SK-N-SH (cell line): ENCODE data around the gene CCDC38. TPM values are rescaled to one million over a fixed set of nuclear protein-coding genes. Genes with fewer than 3 reads are reported as not detected.
A peak's percentile ranks its signal among the peaks of the same experiment; 100 is the strongest.

Source experiments
- EP300 ChIP-seq, 2 experiments: IDR thresholded peaks; 2 replicates each; pipeline versions ENCODE4 v1.4.0 to v1.6.1; 2012; ENCODE audit warnings: borderline replicate concordance in 1 of 2, low read depth in 1 of 2, low read length in 1 of 2
- EZH2phosphoT487 ChIP-seq: fragments of 200-600 bp; sonication (generic); IDR thresholded peaks from 2 replicates; pipeline ENCODE4 v1.6.1; 2017; ENCODE audit warnings: low read depth, mixed run types, mild to moderate bottlenecking, antibody characterized with exemption, moderate library complexity, borderline replicate concordance
- FOSL2 ChIP-seq: IDR thresholded peaks from 2 replicates; pipeline ENCODE4 v1.4.0; 2012; ENCODE audit warnings: low read depth, mild to moderate bottlenecking, moderate library complexity, borderline replicate concordance
- FOXJ3 ChIP-seq: sonication (generic); formaldehyde crosslinking; IDR thresholded peaks from 2 replicates; pipeline ENCODE4 v1.5.1; 2020; ENCODE audit warnings: mild to moderate bottlenecking, missing genetic modification reagents
- FOXM1 ChIP-seq: IDR thresholded peaks from 2 replicates; pipeline ENCODE4 v1.4.0; 2012; ENCODE audit warnings: low read depth, mild to moderate bottlenecking
- GABPA ChIP-seq: IDR thresholded peaks from 2 replicates; pipeline ENCODE4 v1.4.0; 2012; ENCODE audit warnings: low read depth, mild to moderate bottlenecking
- IRF3 ChIP-seq: fragments of 150-350 bp; IDR thresholded peaks from 2 replicates; pipeline ENCODE4 v1.6.1; 2016; ENCODE audit warnings: mild to moderate bottlenecking, low read depth, low read length
- JUND ChIP-seq: IDR thresholded peaks from 2 replicates; pipeline ENCODE4 v1.4.0; 2012
- MAX ChIP-seq: IDR thresholded peaks from 2 replicates; pipeline ENCODE4 v1.4.0; 2012; ENCODE audit warnings: low read depth
- MEF2A ChIP-seq: IDR thresholded peaks from 2 replicates; pipeline ENCODE4 v1.4.0; 2012; ENCODE audit warnings: low read depth, borderline replicate concordance
- MXI1 ChIP-seq: IDR thresholded peaks from 2 replicates; pipeline ENCODE4 v1.6.1; 2012; ENCODE audit warnings: mild to moderate bottlenecking, low read depth, low read length, improper control_type of control experiment
- NFIC ChIP-seq: IDR thresholded peaks from 2 replicates; pipeline ENCODE4 v1.4.0; 2012; ENCODE audit warnings: borderline replicate concordance
- NRF1 ChIP-seq: IDR thresholded peaks from 2 replicates; pipeline ENCODE4 v1.6.1; 2012; ENCODE audit warnings: low read depth, mild to moderate bottlenecking, low read length
- POLR2AphosphoS5 ChIP-seq: IDR thresholded peaks from 2 replicates; pipeline ENCODE4 v1.6.1; 2012; ENCODE audit warnings: low read depth, low read length
- RXRA ChIP-seq: IDR thresholded peaks from 2 replicates; pipeline ENCODE4 v1.4.0; 2012; ENCODE audit warnings: low read depth, mild to moderate bottlenecking, borderline replicate concordance
- SIN3A ChIP-seq: IDR thresholded peaks from 2 replicates; pipeline ENCODE4 v1.6.1; 2012; ENCODE audit warnings: low read depth, mild to moderate bottlenecking, low read length, moderate library complexity, borderline replicate concordance
- SMC3 ChIP-seq: IDR thresholded peaks from 2 replicates; pipeline ENCODE4 v1.6.1; 2012; ENCODE audit warnings: low read depth, low read length, improper control_type of control experiment
- TAF1 ChIP-seq: IDR thresholded peaks from 2 replicates; pipeline ENCODE4 v1.6.1; 2012; ENCODE audit warnings: low read depth, mild to moderate bottlenecking, low read length, moderate library complexity, borderline replicate concordance
- TCF12 ChIP-seq: IDR thresholded peaks from 2 replicates; pipeline ENCODE4 v1.4.0; 2012
- TEAD4 ChIP-seq: IDR thresholded peaks from 2 replicates; pipeline ENCODE4 v1.4.0; 2012; ENCODE audit warnings: mild to moderate bottlenecking, borderline replicate concordance; ENCODE audit not compliant: insufficient read depth
- polyA plus RNA-seq, 3 experiments: library from polyadenylated mRNA; depleted of rRNA; stranded (reverse); fragments of >200 nt; gene quantifications; 2 replicates each; pipeline ENCODE4 v1.2.3, GENCODE V29; 2012
- TF ChIP-seq, protein P1 (sequence below): fragments of 150-350 bp; IDR thresholded peaks from 2 replicates; pipeline ENCODE4 v1.6.1; 2017; ENCODE audit warnings: antibody characterized with exemption, low read length, low read depth, borderline replicate concordance
- TF ChIP-seq, protein P2 (sequence below): IDR thresholded peaks from 2 replicates; pipeline ENCODE4; 2012
- TF ChIP-seq, protein P3 (sequence below): fragments of 200-600 bp; sonication (generic); IDR thresholded peaks from 2 replicates; pipeline ENCODE4 v1.6.1; 2017; ENCODE audit warnings: antibody characterized with exemption, mild to moderate bottlenecking, moderate library complexity
- TF ChIP-seq, protein P4 (sequence below): IDR thresholded peaks from 2 replicates; pipeline ENCODE4 v1.4.0; 2012; ENCODE audit warnings: low read depth, borderline replicate concordance

CCDC38 gene
- polyA plus RNA-seq, 1 of the 3 experiments (the other 2 are of a cell fraction), result not detected

DNA sequence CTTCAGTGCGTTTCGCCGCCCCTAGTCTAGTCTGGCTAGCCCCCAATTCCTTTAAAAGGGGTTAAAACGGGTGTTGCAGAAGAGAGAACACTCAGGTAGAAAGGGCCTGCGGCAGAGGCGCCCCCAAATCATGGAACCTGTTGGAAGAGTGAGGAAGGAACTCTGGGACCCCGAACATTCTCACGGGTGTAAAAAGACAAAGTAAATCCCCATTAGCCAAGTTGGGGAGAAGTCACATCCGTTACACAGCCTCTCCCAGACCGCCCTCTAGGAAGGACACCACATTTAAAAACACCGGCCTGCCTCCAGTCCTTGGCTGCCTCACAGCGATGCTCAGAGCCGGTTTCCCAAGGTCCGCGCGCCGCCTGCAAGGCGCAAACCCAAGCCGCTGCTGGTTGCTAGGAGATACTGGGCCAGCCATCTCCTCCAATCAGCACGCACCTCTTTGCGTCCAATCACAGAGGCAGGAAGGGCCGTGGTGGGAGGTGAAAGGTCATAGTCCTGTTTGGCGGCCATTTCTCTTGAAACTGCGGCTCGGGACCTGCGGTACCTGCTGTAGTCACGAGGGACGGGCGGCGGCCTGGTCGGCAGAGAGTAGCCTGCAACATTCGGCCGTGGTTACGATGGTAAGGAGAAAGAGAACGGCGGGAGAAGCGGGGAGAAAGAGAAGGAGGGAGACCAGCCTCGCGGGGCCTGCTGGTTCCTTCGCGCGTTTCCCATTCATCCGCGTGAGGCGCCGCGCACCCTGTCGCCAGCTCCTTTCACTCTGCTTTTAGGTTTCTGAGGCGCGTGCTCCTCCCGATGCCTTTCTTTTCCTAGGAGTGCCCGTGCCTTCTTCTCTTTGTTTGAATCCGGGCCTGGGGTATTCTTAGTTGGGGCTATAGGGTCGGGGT lies 83.7 kb downstream of the CCDC38 start, which contains the start of gene SNRPF (continued):
- TF ChIP-seq SMC3 (no peak; the same call in 1 of the 2 replicates), EP300 (IDR thresholded peaks at IDR 0.05; ENCODE audit: borderline replicate concordance in 1 of 2, low read depth in 1 of 2, low read length in 1 of 2) (no peak), NFIC (no peak), FOXM1 (no peak), SIN3A (peak; percentile 84), IRF3 (peak; percentile 87), FOXJ3 (CRISPR knock-in tag) (no peak), POLR2AphosphoS5 (peak; percentile 83), FOSL2 (no peak), MEF2A (no peak), TCF12 (no peak), TEAD4 (no peak), NRF1 (no peak), JUND (no peak), TAF1 (peak; percentile 62; the same call in 1 of the 2 replicates), RXRA (no peak), GABPA (no peak), EZH2phosphoT487 (no peak), MXI1 (peak; percentile 95), MAX (peak; percentile 80)
- TF ChIP-seq, protein P1, sequence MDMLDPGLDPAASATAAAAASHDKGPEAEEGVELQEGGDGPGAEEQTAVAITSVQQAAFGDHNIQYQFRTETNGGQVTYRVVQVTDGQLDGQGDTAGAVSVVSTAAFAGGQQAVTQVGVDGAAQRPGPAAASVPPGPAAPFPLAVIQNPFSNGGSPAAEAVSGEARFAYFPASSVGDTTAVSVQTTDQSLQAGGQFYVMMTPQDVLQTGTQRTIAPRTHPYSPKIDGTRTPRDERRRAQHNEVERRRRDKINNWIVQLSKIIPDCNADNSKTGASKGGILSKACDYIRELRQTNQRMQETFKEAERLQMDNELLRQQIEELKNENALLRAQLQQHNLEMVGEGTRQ, result no peak
- TF ChIP-seq, protein P2, sequence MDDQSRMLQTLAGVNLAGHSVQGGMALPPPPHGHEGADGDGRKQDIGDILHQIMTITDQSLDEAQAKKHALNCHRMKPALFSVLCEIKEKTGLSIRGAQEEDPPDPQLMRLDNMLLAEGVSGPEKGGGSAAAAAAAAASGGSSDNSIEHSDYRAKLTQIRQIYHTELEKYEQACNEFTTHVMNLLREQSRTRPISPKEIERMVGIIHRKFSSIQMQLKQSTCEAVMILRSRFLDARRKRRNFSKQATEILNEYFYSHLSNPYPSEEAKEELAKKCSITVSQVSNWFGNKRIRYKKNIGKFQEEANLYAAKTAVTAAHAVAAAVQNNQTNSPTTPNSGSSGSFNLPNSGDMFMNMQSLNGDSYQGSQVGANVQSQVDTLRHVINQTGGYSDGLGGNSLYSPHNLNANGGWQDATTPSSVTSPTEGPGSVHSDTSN, result no peak
- TF ChIP-seq, protein P3, sequence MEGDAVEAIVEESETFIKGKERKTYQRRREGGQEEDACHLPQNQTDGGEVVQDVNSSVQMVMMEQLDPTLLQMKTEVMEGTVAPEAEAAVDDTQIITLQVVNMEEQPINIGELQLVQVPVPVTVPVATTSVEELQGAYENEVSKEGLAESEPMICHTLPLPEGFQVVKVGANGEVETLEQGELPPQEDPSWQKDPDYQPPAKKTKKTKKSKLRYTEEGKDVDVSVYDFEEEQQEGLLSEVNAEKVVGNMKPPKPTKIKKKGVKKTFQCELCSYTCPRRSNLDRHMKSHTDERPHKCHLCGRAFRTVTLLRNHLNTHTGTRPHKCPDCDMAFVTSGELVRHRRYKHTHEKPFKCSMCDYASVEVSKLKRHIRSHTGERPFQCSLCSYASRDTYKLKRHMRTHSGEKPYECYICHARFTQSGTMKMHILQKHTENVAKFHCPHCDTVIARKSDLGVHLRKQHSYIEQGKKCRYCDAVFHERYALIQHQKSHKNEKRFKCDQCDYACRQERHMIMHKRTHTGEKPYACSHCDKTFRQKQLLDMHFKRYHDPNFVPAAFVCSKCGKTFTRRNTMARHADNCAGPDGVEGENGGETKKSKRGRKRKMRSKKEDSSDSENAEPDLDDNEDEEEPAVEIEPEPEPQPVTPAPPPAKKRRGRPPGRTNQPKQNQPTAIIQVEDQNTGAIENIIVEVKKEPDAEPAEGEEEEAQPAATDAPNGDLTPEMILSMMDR, result peak; percentile 33
- TF ChIP-seq, protein P4, sequence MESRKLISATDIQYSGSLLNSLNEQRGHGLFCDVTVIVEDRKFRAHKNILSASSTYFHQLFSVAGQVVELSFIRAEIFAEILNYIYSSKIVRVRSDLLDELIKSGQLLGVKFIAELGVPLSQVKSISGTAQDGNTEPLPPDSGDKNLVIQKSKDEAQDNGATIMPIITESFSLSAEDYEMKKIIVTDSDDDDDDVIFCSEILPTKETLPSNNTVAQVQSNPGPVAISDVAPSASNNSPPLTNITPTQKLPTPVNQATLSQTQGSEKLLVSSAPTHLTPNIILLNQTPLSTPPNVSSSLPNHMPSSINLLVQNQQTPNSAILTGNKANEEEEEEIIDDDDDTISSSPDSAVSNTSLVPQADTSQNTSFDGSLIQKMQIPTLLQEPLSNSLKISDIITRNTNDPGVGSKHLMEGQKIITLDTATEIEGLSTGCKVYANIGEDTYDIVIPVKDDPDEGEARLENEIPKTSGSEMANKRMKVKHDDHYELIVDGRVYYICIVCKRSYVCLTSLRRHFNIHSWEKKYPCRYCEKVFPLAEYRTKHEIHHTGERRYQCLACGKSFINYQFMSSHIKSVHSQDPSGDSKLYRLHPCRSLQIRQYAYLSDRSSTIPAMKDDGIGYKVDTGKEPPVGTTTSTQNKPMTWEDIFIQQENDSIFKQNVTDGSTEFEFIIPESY, result no peak
